HG02870 (cell line): ENCODE data around the gene FXR2.
"Not testable (repeated sequence)": the region's sequence is repeated elsewhere in the genome, so short reads cannot be mapped to it uniquely, and the experiment has no call there.

Source experiments
- ATAC-seq: cut with Tn5 transposase; IDR thresholded peaks from one replicate; pipeline ENCODE4 v1.9.1; 2021; ENCODE audit warnings: mild to moderate bottlenecking, moderate library complexity; ENCODE audit not compliant: unreplicated experiment

FXR2 gene

DNA sequence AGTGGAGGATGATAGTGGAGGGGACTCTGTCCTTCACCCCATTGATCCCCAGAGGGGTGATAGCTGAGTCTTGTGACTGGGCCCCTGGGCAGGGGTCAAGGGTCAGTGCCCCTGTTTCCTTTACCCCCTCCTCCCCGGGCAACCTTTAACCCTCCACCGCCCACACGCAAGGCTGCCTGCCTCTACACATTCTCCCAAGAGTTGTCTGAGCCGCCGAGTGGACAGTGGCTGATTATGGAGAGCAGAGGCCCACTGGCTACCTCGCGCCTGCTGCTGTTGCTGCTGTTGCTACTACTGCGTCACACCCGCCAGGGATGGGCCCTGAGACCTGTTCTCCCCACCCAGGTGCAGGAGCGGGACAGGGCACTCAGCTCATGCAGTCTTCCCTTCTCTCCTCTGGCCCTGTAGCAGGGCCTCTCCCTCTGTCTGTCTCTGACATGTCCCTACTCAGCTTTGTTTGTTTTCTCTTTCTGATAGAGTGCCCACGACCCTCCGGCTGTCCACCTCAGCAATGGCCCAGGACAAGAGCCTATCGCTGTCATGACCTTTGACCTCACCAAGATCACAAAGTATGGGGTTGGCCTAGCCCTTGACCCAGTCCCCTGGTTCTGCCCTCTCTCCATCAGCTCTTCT is 15.4 kb upstream of the FXR2 start, which contains the start of gene SHBG:
Gene SHBG (plus strand): TSS at position 197 of the 633 bp plus-strand sequence. CDS start 38 bp downstream, at position 235.
- ATAC-seq: no peak

- peak; percentile 86 for ATAC-seq
Observed at GRCh38 chr17:7627250-7628121, 12.8 kb upstream of the FXR2 start, which contains the start of gene SAT2. SAT2 (minus strand) TSS chr17:7627821; CDS start chr17:7627635, 186 bp downstream.

DNA sequence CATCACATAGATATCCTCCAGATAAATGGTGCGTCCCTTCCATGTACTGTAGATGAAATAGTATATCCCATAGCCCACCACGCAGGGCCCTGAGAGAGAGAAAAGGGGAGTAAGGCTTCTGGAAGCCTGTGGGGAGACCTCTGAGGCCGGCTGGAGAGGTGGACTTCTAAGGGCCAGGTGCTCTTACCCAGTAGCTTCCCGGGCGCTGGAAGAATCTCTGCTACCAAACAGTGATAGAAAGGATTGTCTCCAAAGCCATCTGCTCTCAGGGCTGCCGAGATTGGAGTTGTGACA is 12.2 kb upstream of the FXR2 start:
- no peak for ATAC-seq

DNA sequence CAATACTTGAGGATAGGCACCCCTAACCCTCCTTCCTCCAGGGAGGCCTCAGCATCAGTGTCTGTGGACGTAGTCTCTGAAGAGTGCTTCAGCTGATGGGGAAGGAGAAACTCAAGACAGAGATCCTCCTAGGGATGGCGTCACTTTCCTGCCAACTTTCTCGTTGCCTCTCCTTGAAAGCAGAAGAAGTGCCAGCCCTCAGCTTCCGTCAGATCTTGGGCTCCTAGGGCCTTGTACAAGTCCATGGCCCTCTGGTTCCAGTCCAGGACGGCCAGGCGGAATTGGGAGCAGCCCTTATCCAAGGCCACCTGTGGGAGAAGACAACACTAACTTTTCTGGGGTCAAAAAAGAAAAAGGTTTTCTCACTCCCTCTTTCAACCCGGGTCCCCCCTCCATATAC is 11.6 kb upstream of the FXR2 start:
- ATAC-seq: no peak

- ATAC-seq: not testable (repeated sequence)
Observed at GRCh38 chr17:7625749-7626148, 11.1 kb upstream of the FXR2 start.

- ATAC-seq: no peak
Observed at GRCh38 chr17:7623661-7624060, 9.0 kb upstream of the FXR2 start.

DNA sequence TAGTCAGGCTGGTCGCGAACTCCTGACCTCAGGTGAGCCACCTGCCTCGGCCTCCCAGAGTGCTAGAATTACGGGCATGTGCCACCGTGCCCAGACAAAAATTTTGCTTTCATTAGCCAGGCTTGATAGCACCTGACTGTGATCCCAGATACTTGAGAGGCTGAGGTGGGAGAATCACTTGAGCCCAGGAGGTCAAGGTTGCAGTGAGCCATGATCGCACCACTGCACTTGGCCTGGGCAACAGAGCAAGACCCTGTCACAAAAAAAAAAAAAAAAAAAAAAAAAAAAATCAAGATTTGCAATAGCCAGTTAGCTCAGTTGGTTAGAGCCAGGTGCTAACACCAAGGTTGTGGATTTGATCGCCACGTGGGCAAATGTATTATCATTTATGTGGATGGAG is 6.1 kb upstream of the FXR2 start:
- no peak for ATAC-seq

DNA sequence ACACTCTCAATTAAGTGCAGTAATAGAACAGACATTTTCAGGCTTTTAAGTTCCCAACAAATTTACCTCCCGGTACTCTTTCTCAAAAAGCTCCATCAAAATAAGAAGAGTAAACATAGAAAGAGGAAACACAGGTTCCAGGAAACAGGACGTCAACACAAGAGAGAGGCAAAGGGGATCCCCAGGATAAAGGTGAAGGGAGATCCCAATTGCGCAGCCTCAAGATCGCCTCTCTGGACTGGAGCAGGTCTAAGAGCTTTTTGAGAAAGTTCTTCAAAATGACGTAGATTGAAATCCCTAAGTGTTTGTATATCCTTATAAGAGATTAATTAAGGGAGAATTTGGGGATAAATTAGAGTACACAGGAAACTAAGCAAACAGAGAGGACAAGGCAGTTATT is 3.9 kb upstream of the FXR2 start:
- ATAC-seq: no peak

- no peak for ATAC-seq
Observed at GRCh38 chr17:7615265-7615747, 609 bp upstream of the FXR2 start.

- ATAC-seq: no peak
Observed at GRCh38 chr17:7613769-7614424, 800 bp downstream of the FXR2 start.

DNA sequence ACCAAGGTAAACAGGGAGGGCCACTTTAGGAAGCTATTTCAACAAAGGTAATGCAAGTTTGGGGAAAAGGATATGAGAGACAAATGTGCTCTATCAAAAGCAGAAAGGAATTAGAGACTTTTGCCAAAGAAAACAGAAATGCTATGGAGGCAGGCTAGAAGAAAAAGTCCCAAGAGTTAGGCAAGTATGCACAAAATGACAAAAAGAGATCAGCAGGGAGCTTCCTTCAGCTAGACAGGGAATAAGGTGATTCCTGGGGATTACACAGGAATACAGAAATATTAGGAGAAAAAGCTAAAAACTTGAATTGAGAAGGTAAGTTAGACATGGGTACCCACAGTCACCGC is 2.4 kb downstream of the FXR2 start:
- no peak for ATAC-seq

- ATAC-seq: no peak
Observed at GRCh38 chr17:7611635-7612293, 2.9 kb downstream of the FXR2 start.

DNA sequence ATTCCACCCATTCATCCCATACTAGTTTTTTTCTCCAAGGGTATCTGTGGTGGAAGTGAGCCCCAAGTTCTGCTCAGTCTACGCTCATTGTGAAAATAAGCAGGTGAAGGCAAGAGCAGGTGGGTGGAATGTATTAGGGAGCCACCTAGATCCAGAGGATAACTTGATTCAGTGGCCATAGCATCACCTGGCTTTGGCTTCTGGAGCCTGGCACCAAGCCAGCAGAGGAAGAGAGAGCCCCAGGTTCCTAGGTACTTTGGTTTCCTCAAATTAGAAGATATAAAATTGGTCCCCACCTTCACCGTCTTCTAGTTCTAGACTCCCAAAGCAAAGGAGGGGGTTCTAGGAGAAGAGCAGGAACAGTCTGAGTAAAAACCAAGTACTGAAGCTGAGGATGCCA is 4.1 kb downstream of the FXR2 start:
- no peak for ATAC-seq

- no peak for ATAC-seq
Observed at GRCh38 chr17:7606280-7606679, 8.4 kb downstream of the FXR2 start.

GRCh38 chr17:7597561-7597960 is 17.1 kb downstream of the FXR2 start:
- not testable (repeated sequence) for ATAC-seq

GRCh38 chr17:7593296-7593695 is 21.4 kb downstream of the FXR2 start:
- ATAC-seq: no peak

DNA sequence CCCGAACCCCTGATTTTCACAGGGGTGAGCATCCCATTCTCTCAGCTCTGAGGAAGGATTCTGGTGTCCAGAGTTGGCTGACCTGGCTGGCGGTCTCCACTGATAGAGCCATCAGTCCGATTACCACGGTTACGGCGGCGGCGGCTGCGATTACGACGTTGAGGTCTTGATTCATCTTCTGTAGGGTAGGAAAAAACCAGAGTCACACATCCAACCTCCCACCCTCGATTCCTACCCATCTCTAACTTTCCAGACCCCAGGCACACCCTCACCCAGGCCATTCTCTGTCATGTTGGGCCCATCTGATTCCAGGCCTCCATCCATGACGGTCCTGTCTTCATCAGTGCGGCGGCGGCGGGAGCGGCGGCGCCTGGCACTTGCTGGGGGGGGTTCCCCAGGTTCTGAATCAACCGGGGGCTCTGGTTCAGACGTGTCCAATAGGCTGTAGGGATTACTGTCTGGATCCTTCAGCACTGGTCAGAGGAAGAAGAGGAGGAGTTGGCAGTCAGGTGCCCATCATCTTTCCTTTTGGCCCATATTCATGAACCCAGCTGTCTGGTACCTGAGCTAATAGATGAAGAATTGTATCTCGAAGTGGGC is 22.2 kb downstream of the FXR2 start:
- ATAC-seq: no peak

DNA sequence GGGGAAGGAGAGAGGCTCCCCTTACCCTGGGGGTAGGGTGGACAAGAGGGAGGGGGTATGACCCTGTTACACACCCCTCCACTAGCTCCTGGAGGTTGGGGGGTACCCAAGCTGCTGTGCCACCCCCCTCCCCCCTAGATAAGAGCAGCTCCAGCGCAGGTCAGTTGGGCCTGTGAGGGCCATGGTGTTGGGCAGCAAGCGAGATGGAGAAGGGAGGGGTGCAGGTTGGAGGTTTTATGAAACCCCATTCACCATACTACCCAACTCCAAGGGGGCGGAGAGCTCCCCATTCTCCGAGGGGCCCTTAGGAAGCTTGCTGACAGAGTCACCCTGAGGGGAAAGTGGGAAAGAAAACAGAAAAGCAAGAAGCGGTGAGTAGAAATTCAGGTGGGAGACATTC is 23.1 kb downstream of the FXR2 start:
- no peak for ATAC-seq

DNA sequence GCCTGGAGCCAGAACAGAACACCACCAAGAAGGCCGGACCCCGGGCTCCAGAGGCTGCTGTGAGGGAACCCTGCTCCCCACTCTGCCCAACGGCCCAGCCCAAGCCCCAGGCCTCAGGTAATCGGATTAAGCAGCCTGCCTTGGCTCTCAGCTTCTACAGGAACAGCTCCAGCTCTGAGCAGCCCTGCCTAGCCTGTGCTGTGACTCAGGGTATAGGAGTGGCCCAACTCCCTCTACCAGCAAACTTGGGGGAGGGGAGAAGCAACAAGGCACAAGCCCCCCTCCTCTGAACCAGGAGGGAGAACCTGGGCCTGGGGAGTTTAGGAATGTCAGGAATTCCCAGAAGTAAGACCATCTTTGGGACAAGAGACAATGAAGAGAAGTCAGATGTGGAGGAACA is 24.0 kb downstream of the FXR2 start:
- ATAC-seq: no peak

DNA sequence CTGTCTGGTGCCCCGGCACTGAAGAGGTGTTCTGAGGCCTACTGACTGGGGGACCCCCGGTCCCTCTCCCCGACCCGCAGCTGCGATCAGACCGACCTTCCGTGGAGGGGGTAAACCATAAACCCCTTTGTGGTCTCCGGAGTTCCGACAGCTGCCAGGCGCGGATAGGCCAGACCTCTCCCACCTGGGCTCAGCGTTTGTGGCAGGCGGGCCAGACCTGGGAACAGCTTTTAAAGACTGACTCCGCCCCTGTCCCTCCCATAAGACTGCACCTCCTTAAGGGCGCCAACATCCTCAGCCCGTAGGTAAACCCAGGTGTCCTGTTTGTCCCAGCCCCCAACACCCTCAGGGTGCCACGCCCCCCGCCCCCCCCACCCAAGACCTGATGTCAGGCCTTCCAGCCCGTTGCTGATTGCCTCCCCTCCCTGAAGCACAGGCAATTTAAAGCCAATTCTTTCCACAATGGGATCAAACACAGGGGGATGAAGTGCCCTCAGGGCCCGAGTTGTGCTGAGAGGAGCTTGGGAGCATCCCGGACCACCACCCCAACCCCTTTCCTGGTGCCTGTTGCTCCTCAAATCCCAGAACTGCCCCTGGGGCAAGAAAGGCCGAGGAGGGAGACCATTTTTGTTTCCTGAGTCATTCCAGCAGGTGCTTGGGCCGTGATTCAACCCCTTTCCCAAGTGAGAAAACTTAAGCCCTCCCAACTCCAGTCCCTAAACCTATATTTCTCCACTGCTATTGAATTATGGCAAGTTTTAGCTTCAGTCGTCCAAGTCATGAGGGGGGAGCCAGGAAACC is 24.6 kb downstream of the FXR2 start, which contains the start of gene SOX15:
Gene SOX15 (minus strand): TSS at position 204 of the 801 bp plus-strand sequence. CDS start 418 bp downstream, outside the sequence.
- no peak for ATAC-seq
